ENCODE measurements around the gene SRBD1.

The SRBD1 gene

DNA sequence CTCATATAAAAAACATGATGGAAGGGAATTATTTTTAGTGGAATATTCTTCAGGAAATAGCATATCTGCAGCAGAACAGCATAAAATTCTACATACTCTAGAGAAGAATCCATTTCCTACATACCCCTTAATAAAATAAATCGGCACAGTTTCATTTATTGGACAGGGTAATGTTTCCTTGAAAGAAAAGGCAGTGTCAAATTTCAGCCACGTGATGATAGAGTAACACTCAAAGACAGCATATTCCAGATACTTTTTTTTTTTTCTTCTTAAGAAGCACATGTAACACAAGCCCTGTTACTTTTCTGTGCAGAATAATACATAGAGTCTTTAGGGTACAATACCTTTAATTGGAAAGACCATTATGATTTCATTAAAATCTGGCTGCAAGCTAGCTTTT, 204.4 kb downstream of the SRBD1 start:
- peak; percentile 10 for DNase-seq

DNA sequence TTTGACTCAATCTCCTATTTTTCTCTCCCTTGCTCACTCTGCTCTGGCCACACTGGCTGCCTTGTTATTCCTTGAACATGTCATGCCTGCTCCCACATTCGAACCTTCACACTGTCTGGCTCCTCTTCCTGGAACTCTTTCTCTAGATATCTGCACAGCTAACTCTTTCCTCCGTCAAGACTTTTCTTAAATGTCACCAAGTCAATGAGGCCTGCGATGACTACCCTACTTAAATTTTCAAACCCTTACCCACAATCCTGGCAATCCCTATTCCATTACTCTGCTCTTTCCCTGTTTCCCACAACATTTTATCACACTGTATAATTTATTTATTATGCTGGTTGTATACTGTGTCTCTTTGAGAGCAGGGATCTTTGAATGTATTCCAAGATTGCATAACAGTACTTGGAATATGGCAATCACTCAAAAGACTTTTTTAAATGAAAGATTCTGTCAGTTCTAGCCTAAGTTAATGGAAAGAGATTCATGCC, 206.2 kb downstream of the SRBD1 start:
- DNase-seq: no peak

DNA sequence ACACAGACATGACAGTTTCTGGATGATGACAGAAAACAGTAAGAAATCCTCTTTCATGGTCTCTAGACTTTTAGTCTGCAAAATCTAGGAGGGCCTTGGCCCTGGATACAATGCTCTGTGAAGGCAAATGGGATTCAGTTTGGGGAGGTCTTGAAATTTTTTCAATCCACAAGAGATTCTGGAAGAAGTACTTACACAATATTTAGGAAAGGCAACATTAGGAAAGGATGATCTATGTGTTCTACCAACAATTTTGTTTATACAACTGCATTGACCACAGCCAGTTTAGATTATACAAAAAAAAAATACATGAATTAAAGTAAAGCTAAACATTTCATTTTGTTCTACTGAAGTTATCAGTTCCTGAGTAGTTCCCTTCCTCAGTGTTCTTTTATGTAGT, 208.0 kb downstream of the SRBD1 start:
- no peak for DNase-seq

DNA sequence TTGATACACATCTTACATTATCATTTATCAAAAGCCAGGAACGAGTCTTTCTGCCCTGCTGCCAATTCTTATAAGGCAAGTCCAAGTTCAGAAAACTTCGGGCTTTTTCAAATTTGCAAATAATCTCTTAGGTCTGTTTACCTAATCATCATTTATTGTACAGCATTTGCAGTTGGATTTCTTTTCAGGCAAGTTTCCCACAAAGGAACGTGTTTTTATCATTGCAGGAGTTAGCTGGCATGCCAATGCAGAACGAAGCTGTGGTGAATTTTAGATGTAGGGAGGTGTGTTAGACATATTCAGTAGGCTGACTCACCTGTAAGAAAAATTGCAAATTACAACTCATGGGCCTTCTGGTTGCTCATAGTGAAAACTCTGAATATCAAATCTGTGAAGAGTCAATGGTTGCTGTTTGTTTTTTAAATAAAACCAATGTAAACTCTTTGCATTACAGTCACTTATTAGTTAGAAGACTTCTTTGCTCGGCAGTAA, 209.6 kb downstream of the SRBD1 start:
- no peak for DNase-seq

DNA sequence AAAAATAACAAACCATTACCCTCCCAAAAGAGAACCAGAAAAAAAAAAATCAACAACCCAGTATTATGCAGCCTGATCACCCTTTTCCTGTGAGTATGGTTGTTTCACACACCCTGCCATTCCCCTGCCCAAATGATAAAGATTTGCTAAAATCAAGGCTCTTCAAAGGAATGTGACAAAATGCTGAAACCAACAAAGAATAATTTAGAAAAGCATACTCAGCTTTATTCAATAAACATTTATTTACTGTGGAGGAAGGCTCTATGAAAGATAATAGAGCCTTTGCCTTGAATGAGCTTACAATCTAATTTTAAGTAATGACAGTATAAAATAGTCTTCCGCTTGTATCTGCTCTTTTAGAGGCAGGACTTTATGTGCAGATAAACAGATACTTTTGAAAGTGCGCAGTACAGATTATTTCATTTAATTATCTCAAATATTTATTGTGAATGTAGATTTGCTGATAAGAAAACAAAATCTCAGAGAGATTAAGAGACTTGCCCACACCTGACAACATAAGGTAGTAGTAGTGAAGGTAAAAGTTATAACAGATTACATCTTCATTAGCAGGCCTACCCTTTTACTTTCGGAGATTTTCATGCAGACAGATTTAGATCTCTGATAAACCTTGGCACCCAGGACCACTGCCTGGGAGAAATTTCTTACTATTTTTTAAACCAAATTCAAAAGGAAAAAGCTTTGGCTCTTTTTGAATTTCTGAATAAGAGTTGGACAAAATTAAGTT, 211.9 kb downstream of the SRBD1 start:
- DNase-seq: no peak

DNA sequence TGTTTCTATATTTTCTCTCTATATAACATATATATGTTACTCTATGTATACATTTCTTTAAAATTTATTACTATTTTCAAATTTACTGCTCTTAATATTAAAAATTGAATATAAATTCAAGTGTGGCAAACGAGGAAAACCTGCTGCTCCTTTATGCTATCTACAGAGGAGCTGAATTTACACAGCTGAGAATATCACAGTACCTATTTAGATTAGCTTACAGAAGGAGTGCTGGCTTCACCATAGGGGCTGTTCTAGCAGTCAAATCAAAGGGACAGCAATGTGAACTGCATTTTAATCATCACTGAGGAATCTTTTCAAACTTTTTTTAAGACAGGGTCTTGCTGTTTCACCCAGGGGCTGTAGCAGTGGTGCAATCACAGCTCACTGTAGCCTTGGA, 213.8 kb downstream of the SRBD1 start:
- DNase-seq: no peak

DNA sequence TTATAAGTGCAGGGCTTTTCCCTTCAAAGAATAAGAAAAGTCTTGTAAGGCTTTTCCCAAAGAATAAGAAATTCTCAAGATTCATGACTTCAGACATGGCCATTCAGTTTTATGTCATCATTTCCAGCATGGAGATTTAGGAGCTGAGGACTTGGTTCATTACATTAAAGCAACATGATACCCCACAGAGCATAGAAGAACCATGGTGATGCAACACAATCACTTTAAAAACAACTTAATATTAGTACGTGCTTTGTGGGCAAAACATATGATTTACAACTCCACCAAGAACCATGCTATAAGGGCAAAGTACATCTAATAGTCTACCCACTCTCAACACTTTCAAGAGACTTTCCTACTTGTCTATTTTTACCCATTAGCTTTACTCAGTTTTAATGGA, 214.4 kb downstream of the SRBD1 start:
- DNase-seq: no peak

DNA sequence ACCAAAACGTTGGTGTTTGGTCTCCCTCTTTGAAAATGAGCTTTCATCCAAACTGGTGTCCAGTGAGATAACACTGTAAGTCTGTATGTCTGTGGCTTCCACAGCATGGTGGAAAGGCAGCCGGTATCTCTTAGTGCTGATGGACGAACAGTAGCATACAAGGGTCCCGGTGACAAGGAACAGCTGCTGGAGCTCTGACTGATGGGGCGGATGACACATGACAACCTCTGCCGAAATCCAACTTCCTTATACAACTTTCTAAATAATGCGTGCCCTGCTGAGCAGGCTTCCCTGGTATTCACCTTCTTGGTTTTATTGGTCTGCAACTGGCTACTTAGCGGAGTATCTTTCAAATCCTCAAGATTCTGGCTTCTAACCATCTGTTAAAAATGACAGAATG, 216.2 kb downstream of the SRBD1 start:
- no peak for DNase-seq

DNA sequence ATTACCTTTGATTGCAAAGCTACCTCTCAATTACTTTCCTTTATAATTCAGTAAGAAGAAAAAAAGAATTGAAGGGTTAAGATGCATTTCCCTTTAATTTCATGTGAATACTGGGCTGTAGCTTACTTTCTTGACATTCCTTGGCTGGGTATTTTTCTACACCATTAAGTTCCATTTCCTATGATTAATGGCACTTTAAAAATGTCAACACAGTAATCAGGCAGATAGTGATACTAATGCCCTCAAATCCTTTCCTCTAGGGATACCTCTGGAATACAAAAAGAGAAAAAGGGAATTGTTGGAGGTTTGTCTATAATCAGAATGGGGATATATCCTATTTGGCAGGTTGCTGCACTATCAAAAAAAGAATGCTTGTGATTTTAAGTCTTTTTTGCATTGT, 216.9 kb downstream of the SRBD1 start:
- DNase-seq: no peak

DNA sequence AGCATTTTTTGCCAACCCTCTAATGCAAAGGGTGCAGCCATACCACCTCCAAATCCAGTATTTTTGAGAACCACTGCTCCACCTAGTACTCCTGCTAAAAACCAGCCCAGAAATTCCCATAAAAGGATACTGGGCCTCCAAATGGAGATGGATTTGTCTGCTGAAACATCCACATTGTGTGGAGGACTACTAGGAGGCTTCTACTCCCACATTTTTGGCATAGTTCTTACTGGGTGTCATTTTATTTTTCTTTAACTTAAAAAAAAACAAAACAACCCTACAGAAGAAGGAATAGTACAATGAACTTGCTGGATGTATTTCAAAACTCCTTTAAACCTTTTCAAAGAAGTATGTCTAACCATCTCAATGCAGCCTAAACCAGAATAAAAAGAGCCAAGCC, 219.2 kb downstream of the SRBD1 start:
- no peak for DNase-seq

DNA sequence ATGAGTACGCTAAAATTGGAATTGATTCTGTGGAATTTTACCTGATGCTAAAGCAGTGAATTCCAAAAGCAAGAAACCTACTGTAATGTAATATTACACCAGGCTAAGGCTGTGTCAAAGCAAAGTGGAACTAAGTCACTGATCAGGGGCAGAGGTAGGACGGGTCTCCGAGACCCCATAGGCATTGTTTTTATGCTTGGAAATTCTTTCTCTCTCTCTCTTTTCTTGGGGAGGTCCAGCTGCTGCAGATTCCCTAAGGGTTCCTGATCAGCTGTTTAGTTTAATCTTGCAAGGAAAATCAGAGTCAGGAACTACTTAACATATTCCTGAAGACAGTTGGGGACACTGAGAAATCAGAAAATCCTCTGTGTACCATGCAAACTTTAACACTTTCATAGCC, 220.2 kb downstream of the SRBD1 start:
- DNase-seq: no peak

DNA sequence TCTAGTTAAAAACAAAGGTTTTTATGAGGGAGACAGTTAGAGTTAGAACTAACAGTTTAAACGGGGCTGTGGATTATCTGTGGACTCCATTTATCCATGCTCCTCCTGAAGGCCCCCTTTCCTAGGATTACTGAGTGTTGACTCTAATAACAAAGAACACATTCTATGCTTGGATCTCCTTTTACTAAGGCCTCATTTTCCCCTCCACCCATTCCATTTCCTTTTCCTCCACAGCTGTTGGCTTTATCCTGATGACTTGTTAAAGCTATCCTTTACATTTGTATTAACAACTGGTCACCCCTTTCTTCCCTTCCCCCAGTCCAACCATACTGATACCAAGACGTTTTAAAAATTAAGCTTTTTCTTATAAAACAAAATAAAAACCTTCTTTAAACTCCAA, 220.6 kb downstream of the SRBD1 start:
- no peak for DNase-seq

DNA sequence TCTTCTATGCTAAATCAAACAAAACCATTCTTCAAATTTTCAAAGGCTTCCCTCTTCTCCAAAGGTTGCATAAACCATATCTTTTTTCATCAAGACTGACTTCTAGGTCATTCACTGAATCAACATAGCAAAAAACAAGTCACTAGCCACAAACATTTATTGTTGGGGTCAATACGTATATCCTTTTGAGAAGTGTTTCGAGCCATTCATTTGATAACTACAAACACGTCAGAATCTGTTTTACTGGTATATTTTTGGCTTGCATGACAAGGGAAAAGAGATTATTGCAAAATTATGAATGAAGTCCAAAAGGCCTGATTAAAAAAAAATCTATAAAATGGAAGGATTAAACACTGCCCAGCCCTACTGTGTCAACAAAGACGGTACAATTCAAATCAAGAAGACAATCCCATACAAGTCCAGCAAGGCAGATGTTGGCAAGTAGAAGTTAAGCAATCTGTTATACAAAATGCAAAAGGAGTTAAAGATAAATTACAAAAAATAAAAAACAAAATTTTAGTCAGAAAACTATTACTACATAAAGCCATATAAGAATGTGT, 222.4 kb downstream of the SRBD1 start:
- DNase-seq: no peak

DNA sequence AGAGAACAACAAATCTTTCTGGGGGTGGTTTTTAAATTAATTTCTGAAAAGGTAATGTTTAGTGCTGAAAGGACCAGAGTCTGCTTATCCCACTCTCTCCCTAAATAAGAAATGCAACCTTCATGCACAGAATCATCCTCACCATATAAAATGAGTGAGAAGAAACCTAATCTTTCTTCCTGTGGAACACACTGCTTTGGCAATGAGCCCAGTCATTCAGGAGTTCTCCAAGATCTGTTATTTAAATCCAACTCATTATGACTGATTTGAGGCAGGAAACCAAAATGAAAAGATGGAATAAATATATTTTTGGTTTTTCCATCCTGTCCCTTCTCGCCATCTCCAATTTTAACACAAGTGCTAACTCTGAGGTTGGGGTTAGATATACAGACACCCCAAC, 228.3 kb downstream of the SRBD1 start:
- DNase-seq: no peak

DNA sequence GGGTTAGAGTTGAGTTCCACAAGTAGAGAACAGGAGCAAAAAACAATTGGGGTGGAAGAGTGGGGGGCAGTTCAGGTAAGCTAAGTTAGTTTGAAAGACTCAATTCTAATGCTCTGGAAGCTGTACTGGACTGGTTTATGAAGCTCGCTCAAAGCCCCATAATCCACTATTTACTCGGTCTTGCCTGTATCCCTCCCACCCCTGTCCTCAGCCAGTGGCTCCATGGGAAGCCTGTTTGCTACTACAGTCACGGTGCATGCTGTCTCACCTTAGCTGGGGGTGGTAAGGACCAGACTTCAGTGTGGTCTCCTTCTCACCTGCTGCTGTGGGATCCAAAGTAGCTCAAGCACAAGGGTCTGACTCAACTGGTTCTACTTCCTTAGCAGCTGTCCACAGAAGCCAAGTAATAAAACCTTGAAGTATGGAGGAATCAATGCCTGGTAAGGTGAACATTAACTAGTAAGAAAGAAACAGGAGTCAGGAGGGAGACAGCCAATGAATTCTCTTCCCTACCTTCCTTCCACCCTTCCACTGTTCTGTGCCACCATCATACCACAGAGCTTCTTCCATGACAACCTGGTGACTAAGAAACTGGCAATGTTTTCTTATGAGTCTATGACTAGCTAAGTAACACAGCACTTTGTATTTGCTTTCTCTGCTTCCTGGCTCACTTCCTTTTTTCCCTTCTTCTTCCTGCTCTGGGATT, 230.8 kb downstream of the SRBD1 start:
- DNase-seq: no peak

DNA sequence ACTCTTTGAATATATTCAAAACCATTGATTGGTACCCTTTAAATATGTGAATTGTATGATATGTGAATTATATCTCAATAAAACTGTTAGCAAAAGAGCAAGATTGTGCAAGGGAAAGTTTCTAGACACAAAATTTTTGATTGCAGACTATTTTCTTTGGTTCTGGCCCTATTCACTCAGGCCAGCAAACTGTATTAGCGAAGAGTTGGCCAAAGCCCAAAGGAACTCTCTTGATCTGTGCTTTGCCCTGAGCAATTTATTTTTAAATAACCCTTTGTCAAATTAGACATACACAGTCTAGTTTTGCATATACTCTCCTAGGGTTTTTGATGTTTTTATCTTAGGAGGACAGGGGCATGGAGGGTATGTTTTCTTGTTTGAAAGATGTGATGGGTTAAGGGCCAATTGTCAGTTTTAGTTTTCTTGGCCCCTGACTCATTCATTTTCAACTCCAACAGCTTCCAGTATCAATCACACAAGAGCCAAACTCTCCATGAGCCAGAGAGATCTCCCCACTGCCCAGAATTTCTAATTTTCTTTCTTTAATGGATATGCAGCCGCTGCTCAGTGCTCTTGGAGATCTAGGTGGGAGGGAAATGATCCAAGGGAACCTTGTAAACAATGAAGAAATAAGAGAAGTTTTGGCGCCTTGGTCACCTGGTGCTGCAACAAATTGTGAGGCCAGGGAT, 231.5 kb downstream of the SRBD1 start:
- DNase-seq: no peak

DNA sequence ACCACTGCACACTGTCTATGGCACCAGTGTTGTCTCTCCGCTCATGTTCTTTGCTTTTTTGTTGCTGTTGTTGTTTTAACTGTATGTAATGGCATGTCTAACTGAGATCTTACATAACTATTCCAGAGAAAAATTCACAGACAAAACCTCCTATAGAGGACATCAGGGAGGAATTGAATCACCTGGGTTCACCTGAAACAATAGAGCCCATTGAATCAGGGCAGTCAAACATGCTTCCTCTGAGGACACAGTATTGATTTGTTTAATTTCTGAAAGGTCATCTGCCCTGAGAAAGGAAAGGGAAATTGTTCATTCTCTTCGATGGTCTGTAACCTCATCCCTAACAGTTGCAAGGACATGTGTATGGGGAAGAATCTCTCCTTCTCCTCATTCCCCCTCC, 237.5 kb downstream of the SRBD1 start:
- DNase-seq: no peak

DNA sequence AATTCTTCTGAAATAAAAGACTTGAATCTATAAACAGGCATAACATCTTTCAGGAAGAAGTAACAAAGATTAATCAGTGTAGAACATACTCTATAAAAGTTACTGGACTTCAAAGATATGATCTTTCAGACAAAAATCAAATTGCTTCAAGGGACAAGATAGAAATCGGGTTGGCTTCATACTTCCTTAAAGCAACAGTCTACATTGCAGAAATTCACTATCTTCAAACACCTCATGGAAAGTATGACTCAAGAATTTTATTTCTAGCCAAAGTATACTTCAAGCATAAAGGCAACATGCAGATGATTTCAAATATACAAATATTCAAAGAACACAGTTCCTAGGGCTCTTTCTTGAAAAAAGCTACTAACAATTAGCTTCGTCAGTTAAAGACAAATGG, 240.7 kb downstream of the SRBD1 start:
- no peak for DNase-seq

DNA sequence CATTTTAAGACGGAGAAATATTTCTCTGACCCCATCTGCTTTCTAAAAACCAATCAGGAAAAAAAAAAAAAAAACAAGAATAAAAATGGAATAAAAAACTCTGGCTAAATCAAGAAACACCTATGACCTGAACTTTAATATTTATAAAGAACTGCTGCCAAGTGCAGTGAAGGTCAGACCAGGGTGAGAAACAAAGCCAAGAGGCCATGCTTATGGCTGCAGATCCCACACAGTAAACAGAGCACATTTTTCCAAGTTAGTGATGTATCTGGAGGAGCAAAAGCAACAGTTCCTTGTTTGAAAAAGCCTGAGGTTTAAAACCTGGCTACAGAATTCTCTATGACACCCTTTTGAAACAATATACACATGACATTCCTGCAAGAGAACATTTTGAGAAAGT, 242.3 kb downstream of the SRBD1 start:
- DNase-seq: no peak

DNA sequence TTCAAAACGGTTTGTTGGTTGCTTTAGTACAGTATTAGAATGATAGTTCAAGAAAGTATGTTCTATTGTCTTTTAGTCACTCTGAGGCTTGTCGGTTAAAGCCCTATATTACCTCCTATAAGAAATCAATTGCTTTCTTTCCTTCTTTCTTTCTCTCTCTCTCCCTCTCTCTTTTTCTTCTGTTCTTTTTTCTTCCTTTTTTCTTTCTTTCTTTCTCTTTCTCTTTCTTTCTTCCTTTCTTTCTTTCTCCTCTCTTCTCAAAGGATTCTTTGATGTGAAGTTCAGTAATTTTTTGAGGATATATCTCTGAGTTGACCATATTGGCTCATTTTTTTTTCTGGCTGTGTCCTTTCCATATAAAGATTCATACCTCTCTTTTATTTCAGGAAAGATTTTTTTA, 249.4 kb downstream of the SRBD1 start:
- DNase-seq: no peak

DNA sequence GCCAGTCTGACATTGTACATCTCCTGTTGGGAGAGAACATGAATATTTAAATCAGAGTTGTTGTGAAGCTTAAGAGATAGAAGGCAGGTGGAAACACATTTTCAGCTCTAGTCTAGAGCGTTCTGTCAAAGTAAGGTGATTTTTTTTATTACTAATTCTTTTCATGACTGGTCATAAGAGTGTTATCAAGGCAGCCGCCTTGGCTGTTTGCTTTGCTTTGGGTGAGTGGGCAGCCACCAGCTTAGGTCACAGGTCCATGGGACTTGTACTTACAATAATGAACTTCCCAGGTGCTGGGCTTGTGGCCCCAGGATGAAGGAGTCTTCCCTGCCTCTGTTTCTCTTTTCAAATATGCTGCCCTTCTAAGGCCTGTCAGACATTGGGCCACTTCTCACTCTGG, 256.3 kb downstream of the SRBD1 start:
- DNase-seq: no peak

DNA sequence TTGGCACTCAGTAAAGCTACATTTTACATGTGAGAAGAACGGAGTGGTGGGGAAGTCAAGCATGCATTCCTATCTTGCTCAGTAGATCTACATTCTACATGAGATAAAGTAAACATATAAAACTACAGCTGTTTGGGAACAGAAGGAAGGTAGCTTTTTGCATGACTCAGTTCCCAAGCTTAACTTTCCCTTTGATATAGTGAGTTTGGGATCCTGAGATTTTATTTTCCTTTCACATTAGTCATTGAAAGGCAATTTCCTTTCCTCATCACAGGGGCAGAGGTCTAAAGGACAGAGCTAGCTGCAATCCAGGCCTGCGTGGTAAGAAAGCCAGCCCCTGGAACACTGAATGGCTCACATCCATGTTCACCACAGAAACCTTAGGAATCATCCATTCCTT, 257.2 kb downstream of the SRBD1 start:
- no peak for DNase-seq

DNA sequence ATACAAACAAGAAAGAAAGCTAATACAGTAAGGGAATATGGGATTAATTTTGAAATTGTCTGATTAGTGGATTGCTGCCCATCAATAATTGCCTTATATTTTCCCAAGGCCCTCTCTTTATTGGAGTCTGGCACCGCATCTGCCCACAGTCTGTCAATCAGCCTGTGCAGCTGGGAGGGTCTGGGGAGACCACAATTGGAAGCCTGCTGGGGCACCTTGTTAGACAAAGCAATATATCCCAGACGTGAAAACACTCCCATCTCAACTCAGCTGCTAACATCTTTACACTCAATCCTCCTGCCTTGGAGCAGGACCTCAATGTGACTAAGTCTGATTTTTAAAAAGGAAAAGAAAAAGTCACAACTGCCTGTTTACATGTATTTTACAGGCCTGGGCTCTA, 258.6 kb downstream of the SRBD1 start:
- no peak for DNase-seq

Measured in NCI-H2029 (cell line).